Astrocyte of the cerebellum (primary cell): ENCODE results near the gene AEBP1.

Source experiments
- DNase-seq: peaks from one replicate; pipeline ENCODE4 v3.0.0-alpha.2; 2011; ENCODE audit warnings: low read depth
- H3K4me3 ChIP-seq: 2 replicates; pipeline ENCODE4 v1.5.1; 2011; ENCODE audit warnings: mild to moderate bottlenecking, low read depth, low read length, moderate library complexity
- in situ Hi-C: cut with HindIII; loops from 2 replicates; pipeline ENCODE4 v1.10.0; 2017; ENCODE audit warnings: low sequenced_read_pairs
- TF ChIP-seq, protein P1 (sequence below): IDR thresholded peaks from 2 replicates; pipeline ENCODE4 v1.5.1; 2012; ENCODE audit warnings: low read length, low read depth, moderate library complexity, mild to moderate bottlenecking; ENCODE audit errors: missing control alignments

Gene AEBP1

DNA sequence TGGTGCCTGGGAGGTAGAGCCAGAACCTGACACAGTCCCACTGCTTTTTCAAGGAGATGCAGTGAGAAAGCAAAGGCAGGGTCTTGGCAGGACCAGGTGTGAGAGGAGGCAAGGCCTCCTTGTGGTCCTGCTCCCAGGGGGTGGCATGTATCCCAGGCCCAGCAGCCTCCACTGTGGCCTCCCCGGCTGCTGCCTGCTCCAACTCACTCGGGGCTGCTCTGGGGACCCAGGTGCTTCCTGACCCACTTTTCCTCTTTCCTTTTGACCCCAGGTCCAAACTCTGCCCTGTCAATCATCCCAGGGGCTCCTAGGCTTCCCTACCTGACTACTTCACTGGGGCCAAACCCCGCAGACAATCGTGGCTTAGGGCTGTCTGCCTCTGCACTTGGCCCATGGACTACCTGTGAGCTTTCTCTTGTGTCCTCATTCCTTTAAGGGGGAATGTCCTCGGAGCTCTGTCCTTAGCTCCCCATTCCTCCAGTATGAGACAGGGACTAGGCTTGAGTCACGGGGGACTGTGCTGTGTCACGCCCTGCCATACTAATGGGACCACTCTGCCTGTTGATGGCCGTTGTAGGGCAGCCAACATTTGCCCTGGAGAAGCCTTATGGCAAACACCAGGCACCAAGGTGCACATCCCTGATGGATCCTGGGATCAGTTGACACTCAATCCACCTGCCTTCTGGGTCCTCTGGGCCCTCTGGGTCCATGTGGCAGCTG lies 1.1 kb upstream of the AEBP1 start:
- no peak overlapping the region for H3K4me3 ChIP-seq

DNA sequence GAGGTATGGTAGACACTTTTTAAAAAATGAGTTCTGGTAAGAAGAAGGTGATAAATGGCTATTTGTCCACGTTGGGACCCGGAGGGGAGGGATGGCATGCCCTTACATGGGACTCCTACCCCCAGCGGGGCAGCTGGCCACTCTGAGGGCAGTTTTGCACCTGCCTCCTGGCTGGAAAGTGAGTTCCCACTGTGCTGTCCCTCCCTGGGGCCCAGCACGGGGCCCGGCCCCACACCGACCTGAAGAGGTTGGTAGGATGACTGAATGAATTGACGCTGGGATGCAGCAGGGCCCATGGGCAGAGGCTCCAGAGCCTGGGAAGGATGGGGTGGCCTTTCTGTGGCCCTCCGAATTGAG lies 601 bp upstream of the AEBP1 start:
- in situ Hi-C loops = no loop called here
- no peak for DNase-seq
- H3K4me3 ChIP-seq = peak overlapping the region; percentile 60
- TF ChIP-seq, protein P1, sequence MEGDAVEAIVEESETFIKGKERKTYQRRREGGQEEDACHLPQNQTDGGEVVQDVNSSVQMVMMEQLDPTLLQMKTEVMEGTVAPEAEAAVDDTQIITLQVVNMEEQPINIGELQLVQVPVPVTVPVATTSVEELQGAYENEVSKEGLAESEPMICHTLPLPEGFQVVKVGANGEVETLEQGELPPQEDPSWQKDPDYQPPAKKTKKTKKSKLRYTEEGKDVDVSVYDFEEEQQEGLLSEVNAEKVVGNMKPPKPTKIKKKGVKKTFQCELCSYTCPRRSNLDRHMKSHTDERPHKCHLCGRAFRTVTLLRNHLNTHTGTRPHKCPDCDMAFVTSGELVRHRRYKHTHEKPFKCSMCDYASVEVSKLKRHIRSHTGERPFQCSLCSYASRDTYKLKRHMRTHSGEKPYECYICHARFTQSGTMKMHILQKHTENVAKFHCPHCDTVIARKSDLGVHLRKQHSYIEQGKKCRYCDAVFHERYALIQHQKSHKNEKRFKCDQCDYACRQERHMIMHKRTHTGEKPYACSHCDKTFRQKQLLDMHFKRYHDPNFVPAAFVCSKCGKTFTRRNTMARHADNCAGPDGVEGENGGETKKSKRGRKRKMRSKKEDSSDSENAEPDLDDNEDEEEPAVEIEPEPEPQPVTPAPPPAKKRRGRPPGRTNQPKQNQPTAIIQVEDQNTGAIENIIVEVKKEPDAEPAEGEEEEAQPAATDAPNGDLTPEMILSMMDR = no peak

More for the DNA sequence above, 1.1 kb upstream of the AEBP1 start:
- in situ Hi-C loops = no loop called here
- TF ChIP-seq, protein P1 = no peak
- DNase-seq = no peak

DNA sequence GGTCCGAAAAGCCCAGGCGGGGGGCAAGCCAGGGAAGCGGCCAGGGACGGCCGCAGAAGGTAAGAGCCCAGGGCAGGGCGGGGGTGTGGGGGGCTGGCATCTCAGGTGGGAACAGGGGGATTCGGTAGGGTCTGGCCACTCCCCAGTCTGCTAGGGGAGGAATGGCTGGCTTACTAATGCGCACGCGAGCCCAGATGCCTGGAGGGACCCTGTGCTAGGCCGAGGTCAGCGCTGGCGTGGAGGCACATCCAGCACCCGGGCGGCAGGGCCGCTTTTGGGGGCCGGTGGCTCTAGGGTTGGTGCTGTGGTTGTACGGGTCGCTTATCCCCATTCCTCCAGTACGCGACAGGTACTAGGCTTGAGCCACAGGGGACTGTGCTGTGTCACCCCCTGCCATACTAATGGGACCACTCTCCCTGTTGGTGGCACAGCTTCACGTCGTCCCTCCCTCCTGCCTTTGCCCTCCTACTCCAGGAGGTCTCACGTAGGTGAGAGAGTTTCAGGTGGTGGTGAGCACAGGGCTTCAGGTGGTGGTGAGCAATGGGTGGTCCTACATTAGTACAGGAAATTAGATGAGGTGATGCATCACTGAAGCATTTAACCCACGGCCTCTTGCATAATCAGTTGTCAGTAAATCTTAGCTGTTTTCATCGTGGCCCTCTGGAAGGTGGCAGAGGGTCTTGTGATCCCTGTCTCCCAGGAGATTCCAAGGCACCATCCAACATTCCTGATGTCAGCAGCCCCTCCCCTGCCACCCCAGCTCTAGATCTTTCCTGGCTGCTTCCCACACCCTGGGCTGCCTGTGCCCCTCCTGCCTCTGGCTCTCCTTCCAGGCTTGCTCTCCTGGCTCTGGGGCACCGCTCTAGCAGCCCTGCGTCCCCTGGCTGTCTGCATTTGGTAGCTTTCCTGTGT lies 971 bp downstream of the AEBP1 start:
- H3K4me3 ChIP-seq = peak overlapping the region; percentile 60
- in situ Hi-C loops = no loop called here
- no peak for DNase-seq
- TF ChIP-seq, protein P1 = no peak

DNA sequence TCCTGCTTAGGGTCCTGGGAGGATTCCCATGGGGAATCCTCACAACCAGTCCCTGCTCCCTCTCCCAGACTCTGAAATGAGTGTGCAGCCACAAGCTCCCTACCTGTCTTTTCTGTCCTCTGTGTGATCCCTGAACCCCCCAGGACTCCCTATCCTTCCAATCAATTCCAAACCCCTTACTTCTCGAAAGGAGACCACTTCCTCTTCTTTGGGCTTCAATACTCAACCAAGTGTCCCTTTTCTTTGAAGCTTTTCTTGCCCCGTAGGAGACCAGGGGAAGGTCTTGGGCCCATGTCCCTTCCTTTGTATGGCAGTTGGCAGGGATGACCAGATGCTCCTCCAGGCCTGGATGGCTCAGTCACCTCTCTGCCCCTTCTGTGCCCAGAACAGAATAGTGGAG lies 1.7 kb downstream of the AEBP1 start:
- in situ Hi-C loops = no loop called here
- H3K4me3 ChIP-seq = peak overlapping the region; percentile 60
- DNase-seq = no peak
- TF ChIP-seq, protein P1 = no peak

DNA sequence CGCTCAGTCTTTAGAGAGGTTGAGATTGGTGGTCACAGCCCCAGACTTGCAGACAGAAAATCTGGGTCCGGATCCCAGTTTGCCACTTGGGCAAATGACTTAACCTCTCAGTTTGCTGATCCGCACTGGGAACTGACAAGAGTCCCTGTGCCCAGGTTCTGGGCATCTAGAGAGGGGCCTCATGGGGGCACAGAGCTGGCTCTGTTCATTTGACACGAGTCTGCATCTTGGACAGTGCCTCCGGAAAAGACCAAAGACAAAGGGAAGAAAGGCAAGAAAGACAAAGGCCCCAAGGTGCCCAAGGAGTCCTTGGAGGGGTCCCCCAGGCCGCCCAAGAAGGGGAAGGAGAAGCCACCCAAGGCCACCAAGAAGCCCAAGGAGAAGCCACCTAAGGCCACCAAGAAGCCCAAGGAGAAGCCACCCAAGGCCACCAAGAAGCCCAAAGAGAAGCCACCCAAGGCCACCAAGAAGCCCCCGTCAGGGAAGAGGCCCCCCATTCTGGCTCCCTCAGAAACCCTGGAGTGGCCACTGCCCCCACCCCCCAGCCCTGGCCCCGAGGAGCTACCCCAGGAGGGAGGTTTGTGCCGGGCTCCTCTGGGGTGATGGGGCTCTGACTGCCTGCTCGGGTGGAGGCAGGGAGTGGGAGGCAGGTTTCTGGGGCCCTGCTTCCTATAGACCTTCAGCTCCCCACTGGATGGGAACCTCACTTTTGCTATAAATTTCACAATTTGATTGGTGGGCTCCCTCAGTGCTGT lies 2.3 kb downstream of the AEBP1 start:
- H3K4me3 ChIP-seq = peak overlapping the region; percentile 60
- in situ Hi-C loops = no loop called here
- TF ChIP-seq, protein P1 = no peak
- no peak for DNase-seq

- in situ Hi-C loops = no loop called here
- TF ChIP-seq, protein P1 = no peak
- no peak overlapping the region for H3K4me3 ChIP-seq
- DNase-seq = no peak
Measured at GRCh38 chr7:44107116-44107960, 3.2 kb downstream of the AEBP1 start.
